SK-N-SH (cell line): Measurements from ENCODE around the gene OPN1SW. TPM values are rescaled to one million over a fixed set of nuclear protein-coding genes. Genes with fewer than 3 reads are reported as not detected.

ENCODE experiments used
- CTCF ChIA-PET: fragments of 300-600, 350-600 bp; formaldehyde crosslinking; extraction: SDS; loops from one replicate; lab custom pipeline; 2021; lab: Yijun Ruan, JAX
- POLR2A ChIA-PET: fragments of 350-600 bp; sonication (Branson Sonifier 250); formaldehyde crosslinking; extraction: SDS; loops from one replicate; lab custom pipeline; 2020; ENCODE audit warnings: antibody characterized with exemption, inconsistent platforms; lab: Yijun Ruan, JAX
- DNase-seq: peaks from one replicate; pipeline ENCODE4 v3.0.0; 2012
- H2AFZ ChIP-seq: fragments of 200-600 bp; sonication (generic); 2 replicates; pipeline ENCODE4 v1.8.1; 2016; ENCODE audit warnings: antibody characterized with exemption, mild to moderate bottlenecking, low read depth
- H3F3A ChIP-seq: fragments of 200-600 bp; sonication (generic); replicated peaks from 2 replicates; pipeline ENCODE3; 2016; ENCODE audit warnings: antibody characterized with exemption, mild to moderate bottlenecking; ENCODE audit not compliant: insufficient read depth
- H3K27ac ChIP-seq, 2 experiments: fragments of 200-500 bp in 1 of 2; fragments of 200-600 bp in 1 of 2; sonication (Bioruptor generic) in 1 of 2; sonication (generic), shearing (Covaris generic) in 1 of 2; 2 replicates each; pipeline versions ENCODE4 v1.5.1 to v1.6.1; 2014 to 2016; ENCODE audit warnings: low read depth in 2 of 2, inconsistent platforms in 1 of 2, low read length in 1 of 2, mild to moderate bottlenecking in 1 of 2, mixed read lengths in 1 of 2
- H3K27me3 ChIP-seq: fragments of 200-600 bp; sonication (generic), shearing (Covaris generic); 2 replicates; pipeline ENCODE4 v1.6.1; 2016; ENCODE audit warnings: mixed run types; ENCODE audit not compliant: insufficient read depth
- H3K36me3 ChIP-seq, 2 experiments: fragments of 200-500 bp in 1 of 2; fragments of 200-600 bp in 1 of 2; sonication (Bioruptor generic) in 1 of 2; sonication (generic) in 1 of 2; replicated peaks in 1 of 2; 2 replicates each; pipeline versions ENCODE3 to v1.5.1; 2014 to 2016; ENCODE audit warnings: low read length in 1 of 2, mild to moderate bottlenecking in 1 of 2; ENCODE audit not compliant: insufficient read depth in 2 of 2, control insufficient read depth in 1 of 2
- H3K4me1 ChIP-seq, 2 experiments: fragments of 200-500 bp in 1 of 2; fragments of 200-600 bp in 1 of 2; sonication (Bioruptor generic) in 1 of 2; sonication (generic), shearing (Covaris generic) in 1 of 2; 2 replicates each; pipeline versions ENCODE4 v1.5.1 to v1.6.1; 2014 to 2016; ENCODE audit warnings: low read depth in 1 of 2, low read length in 1 of 2, mixed run types in 1 of 2; ENCODE audit not compliant: insufficient read depth in 2 of 2, control insufficient read depth in 1 of 2
- H3K4me2 ChIP-seq: fragments of 200-600 bp; sonication (generic), shearing (Covaris generic); 2 replicates; pipeline ENCODE4 v1.6.1; 2017; ENCODE audit warnings: mixed run types
- H3K4me3 ChIP-seq, 2 experiments: fragments of 200-500 bp in 1 of 2; fragments of 200-600 bp in 1 of 2; sonication (Bioruptor generic) in 1 of 2; sonication (generic), shearing (Covaris generic) in 1 of 2; 2 replicates each; pipeline versions ENCODE4 v1.5.1 to v1.8.1; 2014 to 2016; ENCODE audit warnings: low read depth in 2 of 2, inconsistent platforms in 1 of 2, low read length in 1 of 2, mild to moderate bottlenecking in 1 of 2, mixed read lengths in 1 of 2, moderate library complexity in 1 of 2
- H3K79me2 ChIP-seq: fragments of 200-600 bp; sonication (generic); 2 replicates; pipeline ENCODE4 v1.8.1; 2017; ENCODE audit warnings: mild to moderate bottlenecking; ENCODE audit not compliant: insufficient read depth
- H3K9ac ChIP-seq: fragments of 200-600 bp; sonication (generic); 2 replicates; pipeline ENCODE4 v1.6.1; 2017; ENCODE audit warnings: mixed run types
- H3K9me2 ChIP-seq: fragments of 200-600 bp; sonication (generic); 2 replicates; pipeline ENCODE4 v1.6.1; 2017; ENCODE audit warnings: mixed run types
- H3K9me3 ChIP-seq: fragments of 200-600 bp; sonication (generic); 2 replicates; pipeline ENCODE4 v1.6.1; 2017; ENCODE audit warnings: mixed run types, mild to moderate bottlenecking, moderate library complexity
- H4K20me1 ChIP-seq: fragments of 200-600 bp; sonication (generic); 2 replicates; pipeline ENCODE4 v1.6.1; 2017; ENCODE audit warnings: mild to moderate bottlenecking, mixed run types; ENCODE audit not compliant: insufficient read depth
- EZH2phosphoT487 ChIP-seq: fragments of 200-600 bp; sonication (generic); IDR thresholded peaks from 2 replicates; pipeline ENCODE4 v1.6.1; 2017; ENCODE audit warnings: low read depth, mixed run types, mild to moderate bottlenecking, antibody characterized with exemption, moderate library complexity, borderline replicate concordance
- GATA2 ChIP-seq: sonication (generic); formaldehyde crosslinking; IDR thresholded peaks from 2 replicates; pipeline ENCODE4 v1.5.0; 2020; ENCODE audit warnings: mild to moderate bottlenecking, missing genetic modification reagents
- NRF1 ChIP-seq: IDR thresholded peaks from 2 replicates; pipeline ENCODE4 v1.6.1; 2012; ENCODE audit warnings: low read depth, mild to moderate bottlenecking, low read length
- RAD21 ChIP-seq: IDR thresholded peaks from 2 replicates; pipeline ENCODE4 v1.6.1; 2012; ENCODE audit warnings: mild to moderate bottlenecking, low read length
- RCOR1 ChIP-seq: fragments of 150-350 bp; IDR thresholded peaks from 2 replicates; pipeline ENCODE4 v1.6.1; 2017; ENCODE audit warnings: antibody characterized with exemption, low read length
- SIN3A ChIP-seq: IDR thresholded peaks from 2 replicates; pipeline ENCODE4 v1.6.1; 2012; ENCODE audit warnings: low read depth, mild to moderate bottlenecking, low read length, moderate library complexity, borderline replicate concordance
- TEAD4 ChIP-seq: IDR thresholded peaks from 2 replicates; pipeline ENCODE4 v1.4.0; 2012; ENCODE audit warnings: mild to moderate bottlenecking, borderline replicate concordance; ENCODE audit not compliant: insufficient read depth
- WGBS: methylation state at CpG from one replicate; pipeline ENCODE4 v1.1.6; 2017; ENCODE audit warnings: low lambda C conversion rate; 5-methylcytosine and 5-hydroxymethylcytosine counted together
- polyA plus RNA-seq, 3 experiments: library from polyadenylated mRNA; depleted of rRNA; stranded (reverse); fragments of >200 nt; gene quantifications; 2 replicates each; pipeline ENCODE4 v1.2.3, GENCODE V29; 2012
- TF ChIP-seq, protein P1 (sequence below): fragments of 150-350 bp; IDR thresholded peaks from 2 replicates; pipeline ENCODE4 v1.6.1; 2017; ENCODE audit warnings: antibody characterized with exemption, low read length, low read depth, borderline replicate concordance
- TF ChIP-seq, protein P2 (sequence below): IDR thresholded peaks from 2 replicates; pipeline ENCODE4 v1.4.0; 2012; ENCODE audit warnings: low read depth
- TF ChIP-seq, protein P3 (sequence below): IDR thresholded peaks from 2 replicates; pipeline ENCODE4 v1.4.0; 2012; ENCODE audit warnings: low read depth, borderline replicate concordance
- TF ChIP-seq, protein P4 (sequence below): fragments of 200-600 bp; sonication (generic); IDR thresholded peaks from 2 replicates; pipeline ENCODE4 v1.6.1; 2017; ENCODE audit warnings: antibody characterized with exemption, mild to moderate bottlenecking, moderate library complexity

The OPN1SW gene
- polyA plus RNA-seq, 1 of the 3 experiments (the other 2 are of a cell fraction), result 0.05 TPM

DNA sequence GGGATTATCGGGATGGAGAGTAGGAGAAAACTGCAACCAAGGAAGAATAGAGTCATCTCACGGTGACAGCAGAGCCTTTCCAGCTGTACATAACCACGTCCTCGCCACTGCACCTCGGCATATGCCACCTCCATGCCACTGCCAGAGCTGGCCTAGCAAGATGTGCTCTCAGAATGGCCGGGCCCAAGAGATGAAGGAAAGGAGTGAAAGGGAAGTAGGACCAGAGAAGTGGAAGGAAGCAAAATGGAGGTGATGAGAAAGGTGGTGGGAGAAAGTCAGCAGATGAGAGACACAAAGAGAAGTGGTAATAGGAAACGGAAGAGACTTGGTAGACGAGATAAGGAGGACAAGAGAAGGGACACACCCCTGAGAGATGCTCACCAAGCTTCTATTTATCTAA, 44.4 kb downstream of the OPN1SW start:
- no peak overlapping the region for H3K4me2 ChIP-seq
- no peaks in the 10 kb centered on the region for H3F3A ChIP-seq
- H2AFZ ChIP-seq, result no peak overlapping the region
- H4K20me1 ChIP-seq, result no peaks in the 10 kb centered on the region
- no peak overlapping the region for H3K9ac ChIP-seq
- TF ChIP-seq GATA2 (no peak), RCOR1 (no peak), TEAD4 (no peak)
- H3K27ac ChIP-seq, result no peak overlapping the region
- no peaks in the 10 kb centered on the region for H3K9me3 ChIP-seq
- no peaks in the 10 kb centered on the region for H3K79me2 ChIP-seq
- no peaks in the 10 kb centered on the region for H3K9me2 ChIP-seq
- no peak overlapping the region for H3K4me3 ChIP-seq
- 79% methylated on average over 8 of the region's 8 CpGs for WGBS
- ChIA-PET CTCF (interaction anchor here (0.8 to 1.5 kb wide), 3 partner anchors 10 to 21 kb away, joined by 3 to 5 read pairs (median 3); no protein-coding TSS in a partner anchor), POLR2A (no interaction called here)
- H3K36me3 ChIP-seq, result no peaks in the 10 kb centered on the region
- H3K4me1 ChIP-seq, result no peaks in the 10 kb centered on the region; a peak in 1 of 4 replicates
- DNase-seq, result no peak
- no peaks in the 10 kb centered on the region for H3K27me3 ChIP-seq

DNA sequence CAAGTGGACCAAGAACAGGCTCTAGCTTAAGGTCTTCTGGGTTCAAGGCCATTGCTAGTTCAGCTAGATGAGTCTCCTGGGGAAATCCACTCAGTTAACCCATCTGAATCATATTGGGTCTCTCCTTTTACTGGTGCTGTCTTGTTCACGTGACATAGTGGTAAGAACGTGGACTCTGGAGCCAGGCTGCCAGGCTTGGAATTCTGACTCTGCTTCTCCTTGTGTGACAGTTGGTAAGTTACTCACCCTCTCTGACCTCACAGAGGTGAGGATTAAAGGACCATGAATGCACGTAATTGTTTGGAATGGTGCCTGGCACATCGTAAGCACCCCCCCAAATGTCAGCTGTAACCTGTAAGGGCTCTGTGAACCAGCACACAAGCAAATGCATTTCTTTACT, 46.1 kb downstream of the OPN1SW start:
- CTCF ChIA-PET, result interaction anchor here (0.5 to 1.5 kb wide), 3 partner anchors 11 to 138 kb away, joined by 3 to 4 read pairs (median 3); no protein-coding TSS in a partner anchor
- no peak overlapping the region for H3K4me3 ChIP-seq

DNA sequence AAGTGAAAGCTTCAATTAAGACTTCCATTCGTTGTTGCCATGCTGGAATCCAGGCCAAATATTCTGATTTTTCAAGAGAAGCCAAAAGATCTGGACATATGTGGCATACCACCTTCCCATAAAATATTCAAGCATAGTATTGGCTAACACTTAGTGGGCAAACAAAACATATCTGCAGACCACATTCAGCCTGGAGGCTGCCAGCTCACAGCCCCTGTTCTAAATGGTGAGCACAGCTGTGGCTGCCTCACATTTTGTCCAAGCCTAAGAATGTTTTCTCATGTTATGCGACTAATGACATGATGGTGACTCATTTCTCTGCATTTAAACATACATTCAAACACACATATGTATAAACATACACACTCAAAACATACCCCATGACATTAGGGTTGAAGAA, 47.0 kb downstream of the OPN1SW start:
- no peak overlapping the region for H3K9ac ChIP-seq
- POLR2A ChIA-PET, result no interaction called here
- no peak overlapping the region for H3K27ac ChIP-seq
- WGBS, result 63% methylated on average over 2 of the region's 2 CpGs
- no peak overlapping the region for H3K4me3 ChIP-seq
- no peak overlapping the region for H2AFZ ChIP-seq
- no peaks in the 10 kb centered on the region for H3F3A ChIP-seq
- H3K36me3 ChIP-seq, result no peaks in the 10 kb centered on the region
- H3K79me2 ChIP-seq, result no peaks in the 10 kb centered on the region
- no peaks in the 10 kb centered on the region; a peak in 1 of 4 replicates for H3K4me1 ChIP-seq
- no peak for TF ChIP-seq NRF1
- no peak for TF ChIP-seq RAD21
- TF ChIP-seq, protein P1, sequence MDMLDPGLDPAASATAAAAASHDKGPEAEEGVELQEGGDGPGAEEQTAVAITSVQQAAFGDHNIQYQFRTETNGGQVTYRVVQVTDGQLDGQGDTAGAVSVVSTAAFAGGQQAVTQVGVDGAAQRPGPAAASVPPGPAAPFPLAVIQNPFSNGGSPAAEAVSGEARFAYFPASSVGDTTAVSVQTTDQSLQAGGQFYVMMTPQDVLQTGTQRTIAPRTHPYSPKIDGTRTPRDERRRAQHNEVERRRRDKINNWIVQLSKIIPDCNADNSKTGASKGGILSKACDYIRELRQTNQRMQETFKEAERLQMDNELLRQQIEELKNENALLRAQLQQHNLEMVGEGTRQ, result no peak
- TF ChIP-seq, protein P2, sequence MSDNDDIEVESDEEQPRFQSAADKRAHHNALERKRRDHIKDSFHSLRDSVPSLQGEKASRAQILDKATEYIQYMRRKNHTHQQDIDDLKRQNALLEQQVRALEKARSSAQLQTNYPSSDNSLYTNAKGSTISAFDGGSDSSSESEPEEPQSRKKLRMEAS, result no peak
- no peak for TF ChIP-seq SIN3A
- TF ChIP-seq, protein P3, sequence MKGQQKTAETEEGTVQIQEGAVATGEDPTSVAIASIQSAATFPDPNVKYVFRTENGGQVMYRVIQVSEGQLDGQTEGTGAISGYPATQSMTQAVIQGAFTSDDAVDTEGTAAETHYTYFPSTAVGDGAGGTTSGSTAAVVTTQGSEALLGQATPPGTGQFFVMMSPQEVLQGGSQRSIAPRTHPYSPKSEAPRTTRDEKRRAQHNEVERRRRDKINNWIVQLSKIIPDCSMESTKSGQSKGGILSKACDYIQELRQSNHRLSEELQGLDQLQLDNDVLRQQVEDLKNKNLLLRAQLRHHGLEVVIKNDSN, result no peak
- H3K4me2 ChIP-seq, result no peak overlapping the region
- H3K9me3 ChIP-seq, result no peaks in the 10 kb centered on the region
- no peaks in the 10 kb centered on the region for H3K9me2 ChIP-seq
- no peaks in the 10 kb centered on the region for H3K27me3 ChIP-seq
- CTCF ChIA-PET, result interaction anchor here (1.1 to 1.5 kb wide), 2 partner anchors 9 to 19 kb away, joined by 4 read pairs; no protein-coding TSS in a partner anchor
- DNase-seq, result no peak
- H4K20me1 ChIP-seq, result no peaks in the 10 kb centered on the region

More for the DNA sequence above, 46.1 kb downstream of the OPN1SW start:
- H3K79me2 ChIP-seq, result no peaks in the 10 kb centered on the region
- no peaks in the 10 kb centered on the region for H3K36me3 ChIP-seq
- 76% methylated on average over 4 of the region's 4 CpGs for WGBS
- no peak overlapping the region for H2AFZ ChIP-seq
- H3F3A ChIP-seq, result no peaks in the 10 kb centered on the region
- no peaks in the 10 kb centered on the region; a peak in 1 of 4 replicates for H3K4me1 ChIP-seq
- H3K27ac ChIP-seq, result no peak overlapping the region
- no peaks in the 10 kb centered on the region for H4K20me1 ChIP-seq
- H3K27me3 ChIP-seq, result no peaks in the 10 kb centered on the region
- no peaks in the 10 kb centered on the region for H3K9me2 ChIP-seq
- TF ChIP-seq, protein P4, sequence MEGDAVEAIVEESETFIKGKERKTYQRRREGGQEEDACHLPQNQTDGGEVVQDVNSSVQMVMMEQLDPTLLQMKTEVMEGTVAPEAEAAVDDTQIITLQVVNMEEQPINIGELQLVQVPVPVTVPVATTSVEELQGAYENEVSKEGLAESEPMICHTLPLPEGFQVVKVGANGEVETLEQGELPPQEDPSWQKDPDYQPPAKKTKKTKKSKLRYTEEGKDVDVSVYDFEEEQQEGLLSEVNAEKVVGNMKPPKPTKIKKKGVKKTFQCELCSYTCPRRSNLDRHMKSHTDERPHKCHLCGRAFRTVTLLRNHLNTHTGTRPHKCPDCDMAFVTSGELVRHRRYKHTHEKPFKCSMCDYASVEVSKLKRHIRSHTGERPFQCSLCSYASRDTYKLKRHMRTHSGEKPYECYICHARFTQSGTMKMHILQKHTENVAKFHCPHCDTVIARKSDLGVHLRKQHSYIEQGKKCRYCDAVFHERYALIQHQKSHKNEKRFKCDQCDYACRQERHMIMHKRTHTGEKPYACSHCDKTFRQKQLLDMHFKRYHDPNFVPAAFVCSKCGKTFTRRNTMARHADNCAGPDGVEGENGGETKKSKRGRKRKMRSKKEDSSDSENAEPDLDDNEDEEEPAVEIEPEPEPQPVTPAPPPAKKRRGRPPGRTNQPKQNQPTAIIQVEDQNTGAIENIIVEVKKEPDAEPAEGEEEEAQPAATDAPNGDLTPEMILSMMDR, result no peak
- no peak for TF ChIP-seq EZH2phosphoT487
- TF ChIP-seq, all 33 proteins: peak for 0
- no peak for DNase-seq
- POLR2A ChIA-PET, result interaction anchor here (1.3 kb wide), 1 partner anchor 10 kb away, joined by 3 read pairs; the partner anchor contains the start of gene CALU
- no peak overlapping the region for H3K4me2 ChIP-seq
- H3K9ac ChIP-seq, result no peak overlapping the region
- no peaks in the 10 kb centered on the region for H3K9me3 ChIP-seq
